HG03432 (cell line): ENCODE data around the gene TIMP1.

Source experiments
- ATAC-seq: cut with Tn5 transposase; IDR thresholded peaks from one replicate; pipeline ENCODE4 v1.9.1; 2021; ENCODE audit warnings: mild to moderate bottlenecking, moderate library complexity; ENCODE audit not compliant: unreplicated experiment

TIMP1 gene

DNA sequence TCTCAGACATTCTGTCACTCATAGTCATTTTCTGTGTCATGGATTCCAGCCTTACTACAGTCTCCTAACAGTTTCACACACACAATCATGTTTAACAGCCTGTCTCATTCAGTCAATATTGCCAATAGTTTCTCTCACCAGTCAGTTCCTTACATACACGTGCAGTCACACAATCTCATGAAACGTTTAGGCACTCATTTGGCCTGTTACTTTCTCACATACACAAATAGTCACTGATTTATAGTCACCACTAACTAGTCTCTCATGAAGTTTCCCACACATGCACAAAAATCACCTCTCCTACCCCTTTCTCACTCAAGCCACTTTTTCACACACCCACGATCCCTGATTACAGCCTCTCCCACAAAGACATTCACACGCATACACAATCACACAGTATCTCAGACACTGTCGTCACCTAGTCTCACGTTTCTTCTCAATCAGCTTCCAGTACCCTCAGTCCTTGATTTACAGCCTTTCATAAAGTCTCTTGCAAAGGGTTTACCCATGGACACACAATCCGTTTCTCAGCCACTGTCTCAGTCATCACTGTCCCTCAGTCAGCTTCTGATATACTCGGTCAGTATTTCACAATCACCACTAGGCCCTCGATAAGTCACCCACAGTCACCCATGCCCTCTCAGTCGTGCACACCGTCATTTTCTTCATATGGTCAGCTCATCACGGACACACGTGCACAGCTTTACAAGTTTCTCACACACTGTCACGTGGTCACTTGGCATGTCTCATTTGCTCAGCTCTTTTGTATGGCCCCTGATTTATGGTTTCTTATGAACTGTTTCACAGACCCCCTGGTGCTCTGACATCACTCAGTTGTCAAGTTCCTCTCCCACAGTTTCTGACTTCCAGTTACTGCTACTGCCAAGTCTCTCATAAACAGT is 51.7 kb downstream of the TIMP1 start:
- ATAC-seq, result no peak

GRCh38 chrX:47634871-47635575 is 52.8 kb downstream of the TIMP1 start:
- no peak for ATAC-seq
